HG03095 (cell line): ENCODE measurements around the gene FBXW7.

Source experiments
- ATAC-seq: cut with Tn5 transposase; IDR thresholded peaks from one replicate; pipeline ENCODE4 v1.9.1; 2021; ENCODE audit warnings: moderate library complexity; ENCODE audit not compliant: unreplicated experiment

Gene FBXW7

GRCh38 chr4:152346979-152347378, 188.9 kb downstream of the FBXW7 start:
- ATAC-seq: no peak

- no peak for ATAC-seq
Measured at GRCh38 chr4:152346526-152346925, 189.4 kb downstream of the FBXW7 start.

- ATAC-seq: no peak
Measured at GRCh38 chr4:152344001-152344400, 191.9 kb downstream of the FBXW7 start.

- no peak for ATAC-seq
Measured at GRCh38 chr4:152342293-152342692, 193.6 kb downstream of the FBXW7 start.

- ATAC-seq: no peak
Measured at GRCh38 chr4:152340818-152341217, 195.1 kb downstream of the FBXW7 start.

GRCh38 chr4:152339576-152339975, 196.3 kb downstream of the FBXW7 start:
- ATAC-seq: no peak

- ATAC-seq: no peak
Measured at GRCh38 chr4:152334931-152335330, 201.0 kb downstream of the FBXW7 start.

- ATAC-seq: no peak
Measured at GRCh38 chr4:152331042-152331441, 204.8 kb downstream of the FBXW7 start.

GRCh38 chr4:152328582-152328981, 207.3 kb downstream of the FBXW7 start:
- no peak for ATAC-seq

- no peak for ATAC-seq
Measured at GRCh38 chr4:152327606-152328453, 208.1 kb downstream of the FBXW7 start.

GRCh38 chr4:152325831-152326230, 210.1 kb downstream of the FBXW7 start:
- ATAC-seq: no peak

- ATAC-seq: no peak
Measured at GRCh38 chr4:152323221-152323620, 212.7 kb downstream of the FBXW7 start.

GRCh38 chr4:152322656-152323055, 213.2 kb downstream of the FBXW7 start:
- ATAC-seq: no peak

- ATAC-seq: no peak
Measured at GRCh38 chr4:152321923-152322322, 214.0 kb downstream of the FBXW7 start.

GRCh38 chr4:152321398-152321797, 214.5 kb downstream of the FBXW7 start:
- ATAC-seq: no peak

- ATAC-seq: no peak
Measured at GRCh38 chr4:152316969-152317368, 218.9 kb downstream of the FBXW7 start.

GRCh38 chr4:152310257-152310656, 225.6 kb downstream of the FBXW7 start:
- ATAC-seq: no peak

- ATAC-seq: no peak
Measured at GRCh38 chr4:152309418-152309817, 226.5 kb downstream of the FBXW7 start.

- no peak for ATAC-seq
Measured at GRCh38 chr4:152308951-152309350, 226.9 kb downstream of the FBXW7 start.

GRCh38 chr4:152307669-152308068, 228.2 kb downstream of the FBXW7 start:
- ATAC-seq: no peak

GRCh38 chr4:152306541-152306940, 229.4 kb downstream of the FBXW7 start:
- no peak for ATAC-seq

GRCh38 chr4:152304220-152304619, 231.7 kb downstream of the FBXW7 start:
- ATAC-seq: peak; percentile 90

- ATAC-seq: no peak
Measured at GRCh38 chr4:152301381-152301780, 234.5 kb downstream of the FBXW7 start.
